ENCODE measurements around the gene ITIH3.

Gene ITIH3

GRCh38 chr3:52845691-52846431, 51.3 kb downstream of the ITIH3 start:
- DNase-seq: no peak

- DNase-seq: no peak
Observed at GRCh38 chr3:52846432-52846965, 51.9 kb downstream of the ITIH3 start.

GRCh38 chr3:52847241-52847640, 52.6 kb downstream of the ITIH3 start:
- DNase-seq: no peak

GRCh38 chr3:52847726-52848125, 53.1 kb downstream of the ITIH3 start:
- no peak for DNase-seq

- DNase-seq: peak in 1 of 2 donors; percentile 52
Observed at GRCh38 chr3:52848617-52849016, 54.0 kb downstream of the ITIH3 start.

GRCh38 chr3:52849656-52850055, 55.1 kb downstream of the ITIH3 start:
- no peak for DNase-seq

GRCh38 chr3:52851348-52851747, 56.8 kb downstream of the ITIH3 start:
- peak; percentile 36 to 38 for DNase-seq

- DNase-seq: no peak
Observed at GRCh38 chr3:52852419-52852818, 57.8 kb downstream of the ITIH3 start.

GRCh38 chr3:52854013-52854412, 59.4 kb downstream of the ITIH3 start:
- DNase-seq: no peak

GRCh38 chr3:52856666-52857065, 62.1 kb downstream of the ITIH3 start:
- no peak for DNase-seq

GRCh38 chr3:52857133-52857532, 62.5 kb downstream of the ITIH3 start:
- no peak for DNase-seq

GRCh38 chr3:52857864-52858263, 63.3 kb downstream of the ITIH3 start:
- DNase-seq: no peak

Data from inflammatory macrophage (primary cell).